Measurements from ENCODE around the gene PRPF38A.

The PRPF38A gene

DNA sequence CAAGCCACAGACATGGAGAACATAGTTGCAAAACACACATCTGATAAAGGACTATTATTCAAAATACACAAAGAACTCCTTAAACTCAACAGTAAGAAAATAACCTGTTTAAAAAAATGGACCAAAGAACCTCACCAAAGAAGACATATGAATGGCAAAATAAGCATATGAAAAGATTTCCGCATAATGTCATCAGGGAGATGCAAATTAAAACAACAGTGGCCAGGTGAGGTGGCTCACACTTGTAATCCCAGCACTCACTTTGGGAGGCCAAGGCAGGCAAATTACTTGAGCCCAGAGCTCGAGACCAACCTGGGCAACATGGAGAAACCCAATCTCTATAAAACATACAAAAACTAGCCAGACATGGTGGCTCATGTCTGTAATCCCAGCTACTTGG lies 50.4 kb downstream of the PRPF38A start:
- CTCF ChIA-PET, result no interaction called here
- no peak for DNase-seq (ENCODE audit: extremely low spot score)
- POLR2A ChIA-PET, result no interaction called here
- TF ChIP-seq L3MBTL2 (conservative IDR thresholded peaks at IDR 0.05) (no peak), PKNOX1 (IDR thresholded peaks at IDR 0.05) (no peak), CTBP1 (IDR thresholded peaks at IDR 0.05; ENCODE audit: borderline replicate concordance) (no peak), FOXM1 (IDR thresholded peaks at IDR 0.05; ENCODE audit: borderline replicate concordance) (no peak), ELF4 (IDR thresholded peaks at IDR 0.05) (no peak), ZNF384 (IDR thresholded peaks at IDR 0.05) (no peak), SUZ12 (IDR thresholded peaks at IDR 0.05) (no peak), HDGF (IDR thresholded peaks at IDR 0.05; ENCODE audit: borderline replicate concordance) (no peak), SP1 (IDR thresholded peaks at IDR 0.05) (no peak), BHLHE40 (IDR thresholded peaks at IDR 0.05; ENCODE audit: borderline replicate concordance) (no peak), FOXA1 (IDR thresholded peaks at IDR 0.05) (no peak), NFRKB (IDR thresholded peaks at IDR 0.05) (no peak), ARNT (IDR thresholded peaks at IDR 0.05) (no peak), TARDBP (IDR thresholded peaks at IDR 0.05) (no peak), LEF1 (IDR thresholded peaks at IDR 0.05; ENCODE audit: borderline replicate concordance) (no peak), FOXK2 (IDR thresholded peaks at IDR 0.05) (no peak)

- ChIA-PET CTCF (no interaction called here), POLR2A (no interaction called here)
- no peak for DNase-seq (ENCODE audit: extremely low spot score)
- no peak for TF ChIP-seq CTBP1 (IDR thresholded peaks at IDR 0.05; ENCODE audit: borderline replicate concordance)
- no peak for TF ChIP-seq L3MBTL2 (conservative IDR thresholded peaks at IDR 0.05)
- TF ChIP-seq ELF4 (IDR thresholded peaks at IDR 0.05), result no peak
- TF ChIP-seq BHLHE40 (IDR thresholded peaks at IDR 0.05; ENCODE audit: borderline replicate concordance), result no peak
- no peak for TF ChIP-seq PKNOX1 (IDR thresholded peaks at IDR 0.05)
- no peak for TF ChIP-seq TARDBP (IDR thresholded peaks at IDR 0.05)
- no peak for TF ChIP-seq FOXM1 (IDR thresholded peaks at IDR 0.05; ENCODE audit: borderline replicate concordance)
Measured at GRCh38 chr1:52455686-52456085, 51.3 kb downstream of the PRPF38A start.

- TF ChIP-seq FOXK2 (IDR thresholded peaks at IDR 0.05) (no peak), TARDBP (IDR thresholded peaks at IDR 0.05) (no peak), L3MBTL2 (conservative IDR thresholded peaks at IDR 0.05) (no peak), SP1 (IDR thresholded peaks at IDR 0.05) (no peak), PKNOX1 (IDR thresholded peaks at IDR 0.05) (no peak), FOXM1 (IDR thresholded peaks at IDR 0.05; ENCODE audit: borderline replicate concordance) (no peak), FOXA1 (IDR thresholded peaks at IDR 0.05) (no peak), SUZ12 (IDR thresholded peaks at IDR 0.05) (no peak), LEF1 (IDR thresholded peaks at IDR 0.05; ENCODE audit: borderline replicate concordance) (no peak), BHLHE40 (IDR thresholded peaks at IDR 0.05; ENCODE audit: borderline replicate concordance) (no peak), ARNT (IDR thresholded peaks at IDR 0.05) (no peak), ELF4 (IDR thresholded peaks at IDR 0.05) (no peak), ZNF384 (IDR thresholded peaks at IDR 0.05) (no peak), CTBP1 (IDR thresholded peaks at IDR 0.05; ENCODE audit: borderline replicate concordance) (no peak)
- no peak for DNase-seq (ENCODE audit: extremely low spot score)
- CTCF ChIA-PET, result no interaction called here
- POLR2A ChIA-PET, result no interaction called here
Measured at GRCh38 chr1:52460694-52461093, 56.3 kb downstream of the PRPF38A start.

DNA sequence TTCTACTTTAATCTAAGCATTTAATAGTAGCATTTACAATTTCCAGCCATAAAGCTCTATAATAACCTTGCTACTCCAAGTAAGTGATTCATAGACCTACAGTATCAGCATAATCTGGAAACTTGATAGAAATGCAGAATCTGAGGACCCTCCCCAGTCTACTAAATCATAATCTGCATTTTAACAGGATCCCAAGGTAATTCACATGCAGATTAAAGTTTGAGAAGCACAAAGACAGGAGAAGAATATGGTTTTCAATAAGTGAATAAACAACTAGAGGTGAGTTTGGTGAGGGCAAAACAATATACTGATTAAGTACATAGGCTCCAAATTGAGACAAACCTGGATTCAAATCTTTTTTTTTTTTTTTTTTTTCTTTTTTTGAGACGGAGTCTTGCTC lies 57.4 kb downstream of the PRPF38A start:
- CTCF ChIA-PET, result no interaction called here
- POLR2A ChIA-PET, result interaction anchor here (1.0 kb wide), 1 partner anchor 13 kb away, joined by 3 read pairs; no protein-coding TSS in a partner anchor
- DNase-seq (ENCODE audit: extremely low spot score), result no peak
- no peak for TF ChIP-seq TARDBP (IDR thresholded peaks at IDR 0.05)
- TF ChIP-seq ARNT (IDR thresholded peaks at IDR 0.05), result no peak
- no peak for TF ChIP-seq SP1 (IDR thresholded peaks at IDR 0.05)
- TF ChIP-seq ZNF384 (IDR thresholded peaks at IDR 0.05), result no peak
- no peak for TF ChIP-seq FOXA1 (IDR thresholded peaks at IDR 0.05)
- no peak for TF ChIP-seq HDGF (IDR thresholded peaks at IDR 0.05; ENCODE audit: borderline replicate concordance)
- TF ChIP-seq ELF4 (IDR thresholded peaks at IDR 0.05), result no peak
- no peak for TF ChIP-seq PKNOX1 (IDR thresholded peaks at IDR 0.05)
- TF ChIP-seq FOXK2 (IDR thresholded peaks at IDR 0.05), result no peak
- no peak for TF ChIP-seq BHLHE40 (IDR thresholded peaks at IDR 0.05; ENCODE audit: borderline replicate concordance)
- TF ChIP-seq LEF1 (IDR thresholded peaks at IDR 0.05; ENCODE audit: borderline replicate concordance), result no peak
- TF ChIP-seq CTBP1 (IDR thresholded peaks at IDR 0.05; ENCODE audit: borderline replicate concordance), result no peak
- TF ChIP-seq NFRKB (IDR thresholded peaks at IDR 0.05), result no peak
- no peak for TF ChIP-seq L3MBTL2 (conservative IDR thresholded peaks at IDR 0.05)
- no peak for TF ChIP-seq SUZ12 (IDR thresholded peaks at IDR 0.05)
- no peak for TF ChIP-seq FOXM1 (IDR thresholded peaks at IDR 0.05; ENCODE audit: borderline replicate concordance)

GRCh38 chr1:52463891-52464290 lies 59.5 kb downstream of the PRPF38A start:
- no peak for TF ChIP-seq HDGF (IDR thresholded peaks at IDR 0.05; ENCODE audit: borderline replicate concordance)
- no peak for TF ChIP-seq ELF4 (IDR thresholded peaks at IDR 0.05)
- TF ChIP-seq SP1 (IDR thresholded peaks at IDR 0.05), result no peak
- TF ChIP-seq TARDBP (IDR thresholded peaks at IDR 0.05), result no peak
- no peak for TF ChIP-seq SUZ12 (IDR thresholded peaks at IDR 0.05)
- ChIA-PET POLR2A (no interaction called here), CTCF (no interaction called here)
- no peak for DNase-seq (ENCODE audit: extremely low spot score)

- ChIA-PET CTCF (no interaction called here), POLR2A (no interaction called here)
- no peak for DNase-seq (ENCODE audit: extremely low spot score)
- TF ChIP-seq BHLHE40 (IDR thresholded peaks at IDR 0.05; ENCODE audit: borderline replicate concordance) (no peak), FOXM1 (IDR thresholded peaks at IDR 0.05; ENCODE audit: borderline replicate concordance) (no peak), HDGF (IDR thresholded peaks at IDR 0.05; ENCODE audit: borderline replicate concordance) (no peak), SUZ12 (IDR thresholded peaks at IDR 0.05) (no peak), FOXK2 (IDR thresholded peaks at IDR 0.05) (no peak), ARNT (IDR thresholded peaks at IDR 0.05) (no peak), SP1 (IDR thresholded peaks at IDR 0.05) (no peak), LEF1 (IDR thresholded peaks at IDR 0.05; ENCODE audit: borderline replicate concordance) (no peak), PKNOX1 (IDR thresholded peaks at IDR 0.05) (no peak), TARDBP (IDR thresholded peaks at IDR 0.05) (no peak), NFRKB (IDR thresholded peaks at IDR 0.05) (no peak), ZNF384 (IDR thresholded peaks at IDR 0.05) (no peak), FOXA1 (IDR thresholded peaks at IDR 0.05) (no peak), ELF4 (IDR thresholded peaks at IDR 0.05) (no peak)
Measured at GRCh38 chr1:52469108-52469507, 64.7 kb downstream of the PRPF38A start.
